GM12865 (cell line): Measurements from ENCODE around the gene RTN4.

Experiments
- DNase-seq: peaks from one replicate; pipeline ENCODE4 v3.0.0; 2010; ENCODE audit warnings: low read depth
- H3K4me3 ChIP-seq: 2 replicates; pipeline ENCODE4 v1.5.1; 2011; ENCODE audit warnings: mild to moderate bottlenecking, low read depth, low read length, control low read depth
- CTCF ChIP-seq: IDR thresholded peaks from 2 replicates; pipeline ENCODE4 v1.5.1; 2011; ENCODE audit warnings: low read length, control low read depth, low read depth, inconsistent platforms; ENCODE audit not compliant: insufficient read depth; ENCODE audit errors: missing control alignments

Gene RTN4

GRCh38 chr2:54940723-54941122 is 109.5 kb downstream of the RTN4 start:
- no peak overlapping the region for H3K4me3 ChIP-seq
- no peak for TF ChIP-seq CTCF
- DNase-seq: no peak

GRCh38 chr2:54939446-54940118 is 110.7 kb downstream of the RTN4 start:
- no peak for DNase-seq
- TF ChIP-seq CTCF: no peak
- H3K4me3 ChIP-seq: no peak overlapping the region

DNA sequence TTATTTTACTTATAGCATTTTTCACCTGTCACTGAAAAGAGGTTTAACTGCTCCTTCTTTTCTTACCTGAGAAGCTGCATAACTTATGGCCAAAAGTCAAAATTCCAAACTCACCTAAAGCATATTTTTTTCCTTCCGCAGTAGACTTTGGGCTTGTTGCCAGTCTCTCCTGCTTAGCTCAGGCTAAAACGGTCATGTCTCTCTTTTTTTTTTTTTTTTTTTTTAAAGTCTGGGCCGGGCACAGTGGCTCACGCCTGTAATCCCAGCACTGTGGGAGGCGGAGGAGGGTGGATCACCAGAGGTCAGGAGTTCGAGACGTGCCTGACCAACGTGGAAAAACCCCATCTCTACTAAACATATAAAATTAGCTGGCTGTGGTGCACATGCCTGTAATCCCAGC is 113.5 kb downstream of the RTN4 start:
- no peak overlapping the region for H3K4me3 ChIP-seq
- DNase-seq: no peak
- no peak for TF ChIP-seq CTCF

- no peak for TF ChIP-seq CTCF
- DNase-seq: no peak
- no peak overlapping the region for H3K4me3 ChIP-seq
Observed at GRCh38 chr2:54935389-54935788, 114.9 kb downstream of the RTN4 start.

DNA sequence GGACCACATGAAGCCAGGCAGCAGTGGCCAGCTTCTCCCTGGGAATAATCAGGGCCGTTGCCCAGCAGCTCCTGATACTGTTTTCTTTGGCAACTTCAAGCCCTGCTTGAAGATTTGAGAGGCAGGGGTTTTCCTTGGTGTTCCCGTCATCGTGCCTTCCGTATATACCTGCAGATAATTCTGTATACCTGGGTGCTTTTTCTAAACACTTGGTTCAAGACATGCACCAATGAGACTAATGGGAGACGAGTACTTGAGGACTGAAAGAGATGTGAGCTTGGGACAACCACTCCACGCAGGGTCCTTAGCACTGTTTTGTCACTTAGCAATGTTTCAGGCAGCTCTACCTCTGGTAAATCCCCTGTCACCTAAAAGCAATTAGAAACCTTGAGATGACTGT is 118.8 kb downstream of the RTN4 start:
- TF ChIP-seq CTCF: no peak
- no peak overlapping the region for H3K4me3 ChIP-seq
- DNase-seq: no peak

DNA sequence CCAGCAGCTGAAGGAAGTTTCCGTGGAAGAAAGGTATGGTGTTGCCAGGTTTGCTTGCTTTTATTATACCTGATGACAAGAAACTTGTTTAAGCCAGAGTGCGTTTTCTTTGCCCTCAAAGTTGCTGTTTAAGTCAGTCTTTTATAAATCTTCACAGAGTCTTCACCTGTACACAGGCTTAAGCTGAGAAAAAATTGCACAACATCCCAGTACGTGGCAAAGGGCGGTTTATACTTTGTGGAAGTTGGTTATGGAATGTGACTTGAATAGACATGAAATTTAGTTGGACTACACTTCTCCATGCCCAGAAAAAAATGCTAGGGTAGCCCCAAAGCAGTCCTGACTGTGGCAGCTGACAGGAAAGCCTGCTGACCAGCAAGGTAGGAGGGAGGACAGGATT is 121.5 kb downstream of the RTN4 start:
- DNase-seq: no peak
- no peak for TF ChIP-seq CTCF
- H3K4me3 ChIP-seq: no peak overlapping the region

GRCh38 chr2:54927751-54928615 is 122.3 kb downstream of the RTN4 start:
- DNase-seq: no peak
- H3K4me3 ChIP-seq: no peak overlapping the region
- TF ChIP-seq CTCF: no peak
